ENCODE results near the gene PON3. TPM values are rescaled to one million over a fixed set of nuclear protein-coding genes. Genes with fewer than 3 reads are reported as not detected.

PON3 gene
- polyA plus RNA-seq, 1 donor (not counting 4 experiments of a cell fraction or from before 2014, with no cell fraction given): 0.85 TPM

DNA sequence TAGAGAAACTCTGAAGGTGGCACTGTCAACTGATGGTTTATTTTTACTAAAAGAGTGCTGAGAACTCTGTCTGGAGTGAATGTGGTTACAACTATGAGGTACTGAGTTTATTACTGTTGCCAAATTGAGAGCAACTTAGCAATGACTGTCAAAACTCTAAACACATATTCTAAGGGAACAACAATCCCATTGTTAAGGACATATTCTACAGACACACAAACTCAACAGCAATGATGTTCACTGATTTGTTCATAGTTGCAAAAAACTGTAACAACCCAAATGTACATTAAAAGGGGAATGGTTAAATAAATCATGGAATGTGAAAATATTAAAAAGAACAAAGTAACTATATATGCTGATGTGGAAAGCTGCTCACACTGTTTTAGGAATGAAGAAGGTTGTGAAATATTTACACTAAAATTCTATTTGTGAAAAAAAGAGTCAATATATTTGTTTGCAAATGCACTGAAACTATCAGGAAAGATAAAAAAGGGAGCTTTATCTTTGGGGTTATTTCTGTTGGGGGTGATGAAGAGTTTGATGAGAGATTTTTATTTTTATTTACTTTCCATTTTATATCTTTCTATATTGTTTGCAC is 25.8 kb upstream of the PON3 start:
- no peak overlapping the region for H3K27ac ChIP-seq (ENCODE audit: control insufficient read depth, insufficient read depth, low read length)
- dilution Hi-C loops (cut with MboI; ENCODE audit: extremely low pct_ligation_motif_present, low sequenced_read_pairs): no loop called here
- H3K9me1 ChIP-seq (ENCODE audit: control insufficient read depth, extremely low read depth, insufficient read depth, low read length): no peaks in the 10 kb centered on the region
- H2AFZ ChIP-seq (ENCODE audit: control insufficient read depth, low read length): no peak overlapping the region
- no peaks in the 10 kb centered on the region for H3K4me1 ChIP-seq (ENCODE audit: control insufficient read depth, extremely low read depth, insufficient read depth, low read length)
- no peaks in the 10 kb centered on the region for H3K9me3 ChIP-seq (ENCODE audit: control insufficient read depth, low read depth, low read length)
- H3K36me3 ChIP-seq (ENCODE audit: control insufficient read depth in 2 of 2, extremely low read depth in 1 of 2, insufficient read depth in 2 of 2, low read length in 2 of 2): no peaks in the 10 kb centered on the region
- no peak overlapping the region for H3K4me2 ChIP-seq (ENCODE audit: control insufficient read depth, extremely low read depth, insufficient read depth, low read depth, low read length)
- no peaks in the 10 kb centered on the region for H3K79me2 ChIP-seq (ENCODE audit: control insufficient read depth, insufficient read depth, low read length)
- no peak for FAIRE-seq
- TF ChIP-seq, protein P1, sequence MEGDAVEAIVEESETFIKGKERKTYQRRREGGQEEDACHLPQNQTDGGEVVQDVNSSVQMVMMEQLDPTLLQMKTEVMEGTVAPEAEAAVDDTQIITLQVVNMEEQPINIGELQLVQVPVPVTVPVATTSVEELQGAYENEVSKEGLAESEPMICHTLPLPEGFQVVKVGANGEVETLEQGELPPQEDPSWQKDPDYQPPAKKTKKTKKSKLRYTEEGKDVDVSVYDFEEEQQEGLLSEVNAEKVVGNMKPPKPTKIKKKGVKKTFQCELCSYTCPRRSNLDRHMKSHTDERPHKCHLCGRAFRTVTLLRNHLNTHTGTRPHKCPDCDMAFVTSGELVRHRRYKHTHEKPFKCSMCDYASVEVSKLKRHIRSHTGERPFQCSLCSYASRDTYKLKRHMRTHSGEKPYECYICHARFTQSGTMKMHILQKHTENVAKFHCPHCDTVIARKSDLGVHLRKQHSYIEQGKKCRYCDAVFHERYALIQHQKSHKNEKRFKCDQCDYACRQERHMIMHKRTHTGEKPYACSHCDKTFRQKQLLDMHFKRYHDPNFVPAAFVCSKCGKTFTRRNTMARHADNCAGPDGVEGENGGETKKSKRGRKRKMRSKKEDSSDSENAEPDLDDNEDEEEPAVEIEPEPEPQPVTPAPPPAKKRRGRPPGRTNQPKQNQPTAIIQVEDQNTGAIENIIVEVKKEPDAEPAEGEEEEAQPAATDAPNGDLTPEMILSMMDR (optimal IDR thresholded peaks at IDR 0.05 in 1 of 3, IDR thresholded peaks at IDR 0.05 in 1 of 3, conservative IDR thresholded peaks at IDR 0.05 in 1 of 3; ENCODE audit: extremely low read depth in 1 of 3, insufficient read depth in 2 of 3, low read length in 3 of 3): no peak
- no peak for TF ChIP-seq EZH2 (IDR thresholded peaks at IDR 0.05; ENCODE audit: low read length)
- H4K20me1 ChIP-seq (ENCODE audit: control insufficient read depth, extremely low read depth, insufficient read depth, low read length): no peaks in the 10 kb centered on the region
- H3K9ac ChIP-seq (ENCODE audit: control insufficient read depth, extremely low read depth, insufficient read depth, low read length): no peak overlapping the region
- no peak overlapping the region for H3K4me3 ChIP-seq (ENCODE audit: control insufficient read depth in 2 of 3, extremely low read depth in 1 of 3, insufficient read depth in 2 of 3, low read depth in 1 of 3, low read length in 3 of 3)
- no peak for DNase-seq (ENCODE audit: low read depth, low spot score)
- no peaks in the 10 kb centered on the region for H3K27me3 ChIP-seq (ENCODE audit: control insufficient read depth, extremely low read depth, insufficient read depth, low read length)

DNA sequence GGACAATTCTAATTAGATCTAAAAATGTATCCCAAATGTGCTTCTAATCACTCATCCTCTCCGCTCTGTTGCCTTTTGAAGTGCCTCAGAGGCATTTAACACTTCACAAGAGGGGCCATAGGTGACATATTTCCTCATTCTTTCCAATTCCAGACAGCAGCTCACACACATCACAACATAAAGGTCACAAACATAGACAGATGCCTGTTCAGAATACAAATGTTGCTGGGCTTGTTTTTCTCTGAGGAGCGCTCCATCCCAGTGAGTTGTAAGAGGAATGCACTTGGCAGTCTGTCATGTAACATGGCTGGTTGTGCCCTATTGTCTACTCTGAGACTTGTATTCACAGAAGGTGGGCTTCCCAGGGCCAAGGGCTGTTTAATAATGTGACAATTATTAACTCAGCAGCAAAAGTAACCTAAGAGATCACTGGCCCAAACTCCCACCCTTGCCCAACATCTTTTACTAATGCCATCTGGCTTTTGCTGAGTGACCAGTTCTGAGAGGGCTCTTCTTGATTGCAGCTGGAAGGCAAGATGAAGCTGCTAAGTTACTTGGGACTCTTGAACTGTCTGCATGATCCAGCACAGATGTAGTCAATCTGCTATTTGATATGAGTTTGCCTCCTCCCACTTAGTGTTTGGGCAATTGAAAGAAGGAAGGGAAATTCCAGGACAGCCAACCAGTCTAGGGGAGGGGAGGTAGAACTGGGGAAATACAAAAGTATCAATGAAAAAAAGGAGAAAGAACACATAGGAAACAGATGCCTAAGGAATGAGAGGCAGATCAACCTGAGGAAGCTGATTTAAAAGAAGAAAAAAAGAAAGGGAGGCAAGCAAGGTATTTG is 25.0 kb upstream of the PON3 start:
- no peak for DNase-seq (ENCODE audit: low read depth, low spot score)
- H3K9me1 ChIP-seq (ENCODE audit: control insufficient read depth, extremely low read depth, insufficient read depth, low read length): no peaks in the 10 kb centered on the region
- no peaks in the 10 kb centered on the region for H3K36me3 ChIP-seq (ENCODE audit: control insufficient read depth in 2 of 2, extremely low read depth in 1 of 2, insufficient read depth in 2 of 2, low read length in 2 of 2)
- no peak overlapping the region for H3K27ac ChIP-seq (ENCODE audit: control insufficient read depth, insufficient read depth, low read length)
- TF ChIP-seq, protein P1 (optimal IDR thresholded peaks at IDR 0.05 in 1 of 3, IDR thresholded peaks at IDR 0.05 in 1 of 3, conservative IDR thresholded peaks at IDR 0.05 in 1 of 3; ENCODE audit: extremely low read depth in 1 of 3, insufficient read depth in 2 of 3, low read length in 3 of 3): no peak
- TF ChIP-seq EZH2 (IDR thresholded peaks at IDR 0.05; ENCODE audit: low read length): no peak
- no peaks in the 10 kb centered on the region for H3K9me3 ChIP-seq (ENCODE audit: control insufficient read depth, low read depth, low read length)
- dilution Hi-C loops (cut with MboI; ENCODE audit: extremely low pct_ligation_motif_present, low sequenced_read_pairs): no loop called here
- no peak overlapping the region for H3K9ac ChIP-seq (ENCODE audit: control insufficient read depth, extremely low read depth, insufficient read depth, low read length)
- H3K4me3 ChIP-seq (ENCODE audit: control insufficient read depth in 2 of 3, extremely low read depth in 1 of 3, insufficient read depth in 2 of 3, low read depth in 1 of 3, low read length in 3 of 3): no peak overlapping the region
- H3K79me2 ChIP-seq (ENCODE audit: control insufficient read depth, insufficient read depth, low read length): no peaks in the 10 kb centered on the region
- H4K20me1 ChIP-seq (ENCODE audit: control insufficient read depth, extremely low read depth, insufficient read depth, low read length): no peaks in the 10 kb centered on the region
- FAIRE-seq: no peak
- no peaks in the 10 kb centered on the region for H3K27me3 ChIP-seq (ENCODE audit: control insufficient read depth, extremely low read depth, insufficient read depth, low read length)
- no peak overlapping the region for H2AFZ ChIP-seq (ENCODE audit: control insufficient read depth, low read length)
- H3K4me1 ChIP-seq (ENCODE audit: control insufficient read depth, extremely low read depth, insufficient read depth, low read length): no peaks in the 10 kb centered on the region
- no peak overlapping the region for H3K4me2 ChIP-seq (ENCODE audit: control insufficient read depth, extremely low read depth, insufficient read depth, low read depth, low read length)
